Measurements from ENCODE around the gene COPA. TPM values are rescaled to one million over a fixed set of nuclear protein-coding genes. Genes with fewer than 3 reads are reported as not detected.

Gene COPA
- total and polyA plus RNA-seq, 2 experiments from 2014 or later = 141 to 151 TPM

DNA sequence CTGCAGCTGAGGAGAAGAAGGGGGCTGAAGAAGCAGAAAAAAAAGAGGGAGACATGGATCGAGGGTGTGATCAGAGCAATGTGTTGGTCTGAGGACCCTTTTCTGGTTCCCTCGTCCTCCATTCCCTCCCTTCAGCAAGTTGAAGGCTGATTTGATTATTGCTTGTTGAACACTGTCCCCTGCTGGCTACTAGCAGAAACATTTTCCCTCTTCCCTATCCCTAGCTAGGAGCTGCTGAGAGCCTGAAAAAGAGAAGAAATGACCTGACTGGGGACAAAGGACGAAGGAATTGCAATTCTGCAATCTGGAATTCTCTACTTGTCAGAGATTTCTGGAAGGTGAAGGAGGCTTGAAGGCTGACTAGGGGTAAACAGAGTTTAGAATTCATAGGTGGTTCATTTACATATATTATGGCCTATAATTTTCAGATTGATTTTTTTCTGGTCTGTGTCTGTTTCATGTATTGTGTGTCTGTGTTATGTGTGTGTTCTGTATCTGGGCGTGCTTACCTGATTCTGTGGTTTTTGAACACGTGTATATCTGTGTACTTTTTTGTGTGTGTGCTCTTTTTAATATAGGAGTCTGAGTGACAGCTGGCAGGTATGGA is 33.6 kb upstream of the COPA start:
- Histone ChIP-seq H3K9me2 (replicated peaks; ENCODE audit: insufficient read depth) (no peaks in the 10 kb centered on the region), H3K36me3 (replicated peaks; ENCODE audit: insufficient read depth, low read depth) (no peaks in the 10 kb centered on the region), H3K4me2 (peak overlapping the region; percentile 26), H2AFZ (no peak overlapping the region), H3K27me3 (no peaks in the 10 kb centered on the region), H4K20me1 (ENCODE audit: insufficient read depth, poor library complexity, severe bottlenecking) (no peaks in the 10 kb centered on the region), H3K27ac (no peak overlapping the region), H3K4me1 (ENCODE audit: insufficient read depth) (no peaks in the 10 kb centered on the region), H3K79me2 (no peaks in the 10 kb centered on the region), H3K9me3 (ENCODE audit: low read depth) (no peaks in the 10 kb centered on the region), H3K4me3 (no peak overlapping the region)
- 21% methylated on average over 5 of the region's 5 CpGs for WGBS (ENCODE audit: low lambda C conversion rate, missing lambda C conversion rate)
- peak; percentile 74 for DNase-seq (ENCODE audit: low spot score)
- TF ChIP-seq EZH2 (IDR thresholded peaks at IDR 0.05; ENCODE audit: borderline replicate concordance) = no peak
- TF ChIP-seq, protein P1, sequence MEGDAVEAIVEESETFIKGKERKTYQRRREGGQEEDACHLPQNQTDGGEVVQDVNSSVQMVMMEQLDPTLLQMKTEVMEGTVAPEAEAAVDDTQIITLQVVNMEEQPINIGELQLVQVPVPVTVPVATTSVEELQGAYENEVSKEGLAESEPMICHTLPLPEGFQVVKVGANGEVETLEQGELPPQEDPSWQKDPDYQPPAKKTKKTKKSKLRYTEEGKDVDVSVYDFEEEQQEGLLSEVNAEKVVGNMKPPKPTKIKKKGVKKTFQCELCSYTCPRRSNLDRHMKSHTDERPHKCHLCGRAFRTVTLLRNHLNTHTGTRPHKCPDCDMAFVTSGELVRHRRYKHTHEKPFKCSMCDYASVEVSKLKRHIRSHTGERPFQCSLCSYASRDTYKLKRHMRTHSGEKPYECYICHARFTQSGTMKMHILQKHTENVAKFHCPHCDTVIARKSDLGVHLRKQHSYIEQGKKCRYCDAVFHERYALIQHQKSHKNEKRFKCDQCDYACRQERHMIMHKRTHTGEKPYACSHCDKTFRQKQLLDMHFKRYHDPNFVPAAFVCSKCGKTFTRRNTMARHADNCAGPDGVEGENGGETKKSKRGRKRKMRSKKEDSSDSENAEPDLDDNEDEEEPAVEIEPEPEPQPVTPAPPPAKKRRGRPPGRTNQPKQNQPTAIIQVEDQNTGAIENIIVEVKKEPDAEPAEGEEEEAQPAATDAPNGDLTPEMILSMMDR (IDR thresholded peaks at IDR 0.05; ENCODE audit: poor library complexity) = peak; percentile 81

DNA sequence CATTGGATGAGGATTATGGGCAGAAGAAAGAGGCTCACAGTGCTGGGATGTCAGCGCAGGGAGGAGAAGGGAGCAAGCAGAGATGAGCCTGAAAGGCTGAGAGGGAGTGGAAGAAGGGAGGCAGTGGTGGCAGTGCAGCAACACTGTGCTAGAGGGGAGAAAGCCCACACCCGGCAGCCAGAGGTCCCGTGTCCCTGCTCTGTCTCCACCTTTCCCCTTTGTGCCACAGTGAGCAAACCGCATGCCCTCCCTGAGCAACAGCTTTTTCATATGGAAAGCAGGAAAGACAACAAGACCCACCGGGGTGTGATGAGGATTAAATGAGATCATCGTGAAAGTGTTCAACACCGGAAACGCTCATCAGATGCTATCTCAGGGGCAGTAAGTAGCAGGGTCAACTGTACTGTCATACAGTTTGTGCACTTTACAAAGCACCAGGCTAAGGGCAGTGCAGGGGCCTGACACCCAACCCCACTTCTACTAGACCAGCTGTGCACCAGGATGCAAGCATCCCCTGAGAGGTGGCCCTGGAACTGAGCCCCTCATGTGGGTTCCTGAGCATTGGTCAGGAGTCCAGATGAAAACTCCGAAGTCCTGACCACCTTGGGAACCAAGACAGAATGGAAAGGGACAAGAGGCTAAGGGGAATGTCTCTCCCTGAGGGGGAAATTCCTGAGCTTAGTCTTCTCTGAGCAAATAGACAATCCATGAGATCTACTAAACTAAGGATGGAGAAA is 32.9 kb upstream of the COPA start:
- Histone ChIP-seq H3K36me3 (replicated peaks; ENCODE audit: insufficient read depth, low read depth) (no peaks in the 10 kb centered on the region), H3K79me2 (no peaks in the 10 kb centered on the region), H3K9me3 (ENCODE audit: low read depth) (no peaks in the 10 kb centered on the region), H3K27me3 (no peaks in the 10 kb centered on the region), H3K4me3 (no peak overlapping the region), H3K4me2 (peak overlapping the region; percentile 26), H3K4me1 (ENCODE audit: insufficient read depth) (no peaks in the 10 kb centered on the region), H3K9me2 (replicated peaks; ENCODE audit: insufficient read depth) (no peaks in the 10 kb centered on the region), H3K27ac (no peak overlapping the region), H2AFZ (no peak overlapping the region), H4K20me1 (ENCODE audit: insufficient read depth, poor library complexity, severe bottlenecking) (no peaks in the 10 kb centered on the region)
- no peak for DNase-seq (ENCODE audit: low spot score)
- TF ChIP-seq EZH2phosphoT487 (IDR thresholded peaks at IDR 0.05; ENCODE audit: low read depth, severe bottlenecking, unreplicated experiment) (no peak), EZH2 (IDR thresholded peaks at IDR 0.05; ENCODE audit: borderline replicate concordance) (no peak)
- TF ChIP-seq, protein P1 (IDR thresholded peaks at IDR 0.05; ENCODE audit: poor library complexity) = no peak
- 23% methylated on average over 9 of the region's 9 CpGs for WGBS (ENCODE audit: low lambda C conversion rate, missing lambda C conversion rate)

DNA sequence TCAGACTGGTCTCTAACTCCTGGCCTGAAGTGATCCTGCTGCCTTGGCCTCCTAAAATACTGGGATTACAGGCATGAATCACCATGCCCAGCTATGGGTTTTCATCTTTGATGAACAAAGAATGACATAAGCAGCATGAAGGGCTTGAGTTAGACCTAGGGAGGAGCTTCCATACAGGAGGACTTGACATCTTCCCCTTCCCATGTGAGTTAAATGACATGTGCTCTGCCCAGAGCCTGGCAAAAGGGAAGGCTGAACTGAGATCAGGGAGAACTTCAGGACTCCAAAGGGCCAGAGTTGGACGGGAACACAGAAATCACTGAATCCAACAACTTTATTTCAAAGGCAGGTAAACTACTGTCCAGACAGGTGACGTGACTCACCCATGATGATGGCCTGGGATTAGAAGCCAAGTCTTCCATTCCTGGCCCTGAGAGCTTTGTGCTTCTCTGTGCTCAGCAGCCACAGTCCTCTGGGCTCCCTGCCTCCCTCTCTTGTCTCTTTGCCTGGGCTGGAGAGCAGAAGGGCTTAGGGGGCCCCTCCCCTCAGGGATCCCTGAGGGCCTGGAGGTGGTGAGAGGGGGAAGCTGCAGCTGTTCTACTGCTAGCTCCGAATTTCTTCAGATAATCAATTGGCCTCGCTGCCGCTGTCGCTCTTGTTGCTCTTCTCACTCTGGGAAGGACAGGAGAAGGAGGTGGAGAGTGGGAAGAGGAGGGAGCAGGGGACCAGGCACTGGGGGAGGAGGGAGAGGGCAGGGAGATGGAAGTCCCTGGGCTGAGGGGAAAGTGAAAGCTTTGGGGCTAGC is 31.5 kb upstream of the COPA start:
- H3K4me2 ChIP-seq = no peak overlapping the region

More for the DNA sequence above, 31.5 kb upstream of the COPA start:
- Histone ChIP-seq H3K27ac (no peak overlapping the region), H3K4me3 (no peak overlapping the region), H3K4me1 (ENCODE audit: insufficient read depth) (no peaks in the 10 kb centered on the region), H3K79me2 (no peaks in the 10 kb centered on the region), H3K27me3 (no peaks in the 10 kb centered on the region), H4K20me1 (ENCODE audit: insufficient read depth, poor library complexity, severe bottlenecking) (no peaks in the 10 kb centered on the region), H3K9me2 (replicated peaks; ENCODE audit: insufficient read depth) (no peaks in the 10 kb centered on the region), H2AFZ (no peak overlapping the region), H3K36me3 (replicated peaks; ENCODE audit: insufficient read depth, low read depth) (no peaks in the 10 kb centered on the region), H3K9me3 (ENCODE audit: low read depth) (no peaks in the 10 kb centered on the region)
- DNase-seq (ENCODE audit: low spot score) = no peak
- WGBS (ENCODE audit: low lambda C conversion rate, missing lambda C conversion rate) = 43% methylated on average over 6 of the region's 6 CpGs
- no peak for TF ChIP-seq EZH2 (IDR thresholded peaks at IDR 0.05; ENCODE audit: borderline replicate concordance)
- TF ChIP-seq EZH2phosphoT487 (IDR thresholded peaks at IDR 0.05; ENCODE audit: low read depth, severe bottlenecking, unreplicated experiment) = no peak
- TF ChIP-seq, protein P1 (IDR thresholded peaks at IDR 0.05; ENCODE audit: poor library complexity) = no peak

All from hepatocyte (in vitro differentiated cells).